NCI-H82 (cell line): ENCODE data around the gene ESYT2.
"Not testable (repeated sequence)": the region's sequence is repeated elsewhere in the genome, so short reads cannot be mapped to it uniquely, and the experiment has no call there.

Experiments
- DNase-seq: peaks from one replicate; lab custom pipeline; 2025; lab: John Stamatoyannopoulos, UW

Gene ESYT2

GRCh38 chr7:158856883-158857668 is 27.8 kb upstream of the ESYT2 start:
- DNase-seq: peak; percentile 40

- no peak for DNase-seq
These were observed 25.4 kb upstream of the ESYT2 start for GRCh38 chr7:158854681-158855081.

DNA sequence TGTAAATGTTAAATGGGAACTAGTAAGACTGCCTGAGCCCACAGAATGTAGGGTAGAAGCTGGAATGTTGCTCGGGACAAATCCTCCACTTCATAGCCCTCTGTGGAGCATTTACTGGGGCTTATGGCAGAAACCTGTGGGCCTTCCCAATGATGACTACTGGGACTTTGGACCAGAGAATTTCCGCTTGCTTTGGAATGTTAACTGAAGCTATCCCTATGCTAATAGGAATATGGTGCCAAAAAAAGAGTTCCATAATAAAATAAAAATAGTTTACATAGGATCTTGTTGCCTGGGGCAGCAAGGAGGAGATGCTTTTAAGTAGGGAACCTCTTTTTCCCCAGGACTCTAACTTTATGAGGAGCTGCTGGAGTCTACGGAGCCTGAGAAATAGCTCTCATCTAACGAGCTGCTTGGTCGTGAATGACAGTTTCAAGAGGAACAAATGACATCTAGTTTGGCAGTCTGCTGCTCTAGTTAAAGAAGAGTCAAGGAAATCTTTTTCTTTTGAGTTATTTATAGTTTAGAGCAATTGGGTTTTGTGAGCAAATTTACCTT is 21.3 kb upstream of the ESYT2 start:
- no peak for DNase-seq

DNA sequence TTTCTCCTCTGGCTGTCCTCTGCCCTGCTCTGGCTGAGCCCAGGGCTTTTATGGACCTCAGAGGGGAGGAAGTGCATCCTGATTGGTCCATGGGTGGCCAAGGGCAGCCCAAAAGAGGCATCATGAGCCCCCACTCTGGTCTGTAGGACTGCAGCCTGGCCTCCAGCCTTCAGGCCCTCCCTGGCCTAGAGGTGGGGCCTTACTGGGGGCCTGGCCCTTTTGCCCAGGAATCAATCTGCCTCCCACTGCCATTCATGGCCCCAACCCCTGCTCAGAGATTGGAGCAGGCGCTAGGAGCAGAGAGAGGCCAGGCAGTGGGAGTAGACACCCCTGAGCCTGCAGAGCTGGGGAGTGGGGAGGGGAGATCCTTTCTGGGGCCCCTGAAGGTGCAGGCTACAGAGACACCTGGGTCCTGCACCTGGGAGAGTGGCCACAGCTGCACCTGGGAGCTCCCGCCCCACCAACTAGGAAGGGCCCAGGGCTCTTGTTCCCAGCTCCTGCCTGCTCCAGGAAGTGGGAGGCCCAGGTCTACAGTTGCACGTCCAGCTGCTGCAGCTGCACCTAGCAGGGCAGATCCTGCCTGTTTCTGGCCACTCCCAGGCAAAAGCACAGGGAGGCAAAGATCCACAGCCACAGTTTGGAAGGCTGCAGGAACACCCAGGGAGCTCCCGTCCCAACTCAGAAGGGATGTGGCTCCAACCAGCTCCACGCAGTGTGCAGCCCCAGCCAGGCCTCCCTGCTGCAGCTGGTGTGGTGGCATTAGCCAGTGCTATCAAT is 20.6 kb upstream of the ESYT2 start:
- no peak for DNase-seq

DNA sequence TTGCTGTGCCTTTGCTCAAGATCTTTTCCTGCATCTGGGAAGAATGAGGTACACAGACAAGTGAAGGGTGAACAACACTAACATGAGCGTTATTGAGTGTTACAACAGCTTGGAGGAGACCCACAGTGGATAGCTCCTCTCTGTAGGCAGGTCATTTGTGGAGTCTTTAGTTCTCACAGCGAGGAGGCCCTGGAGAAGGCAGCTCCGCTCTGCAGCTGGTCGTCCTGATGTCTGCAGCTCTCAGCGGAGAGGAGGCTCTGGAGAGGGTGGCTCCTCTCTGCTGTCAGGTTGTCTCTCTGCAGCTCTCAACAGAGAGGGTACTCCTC is 20.1 kb upstream of the ESYT2 start:
- no peak for DNase-seq

- no peak for DNase-seq
These were observed 18.1 kb upstream of the ESYT2 start for GRCh38 chr7:158847451-158847866.

DNA sequence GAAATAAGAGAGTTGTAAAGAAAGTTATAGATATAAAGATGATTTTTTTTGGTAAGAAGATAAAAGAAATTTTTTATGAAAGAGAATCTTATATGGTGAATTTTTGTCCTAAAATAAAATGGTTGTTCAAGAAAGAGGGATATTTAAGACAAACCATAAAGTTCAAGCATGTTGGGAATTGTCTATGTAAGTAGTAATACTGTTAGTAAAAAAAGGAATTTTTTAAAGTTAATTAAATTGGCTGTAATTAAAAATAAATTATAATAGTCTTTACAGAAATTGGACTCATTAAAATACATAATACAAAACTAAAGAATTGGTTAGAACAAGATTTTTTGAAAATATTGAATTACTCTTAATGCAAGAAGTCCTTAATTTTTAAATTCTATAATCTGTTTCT is 17.0 kb upstream of the ESYT2 start:
- no peak for DNase-seq

DNA sequence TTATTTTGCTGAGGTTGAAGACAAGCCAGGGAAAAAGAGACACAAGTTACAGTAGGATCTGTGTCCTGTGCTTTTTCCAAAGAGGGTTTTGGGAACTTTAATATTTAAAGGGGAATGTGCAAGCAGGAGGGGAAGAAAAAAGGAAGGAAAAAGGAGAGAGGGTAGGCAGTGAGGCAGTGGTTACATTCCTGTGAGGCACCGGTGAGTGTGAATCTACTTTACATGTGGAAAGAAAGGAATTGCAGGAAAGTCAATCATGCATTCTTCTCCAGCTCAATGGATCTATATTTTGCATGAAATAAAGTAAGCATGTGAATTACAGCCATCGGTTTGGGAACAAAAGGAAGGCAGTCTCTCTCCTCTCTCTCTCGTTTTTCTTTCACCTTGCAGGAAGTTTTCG is 14.5 kb upstream of the ESYT2 start:
- no peak for DNase-seq

GRCh38 chr7:158842486-158842885 is 13.2 kb upstream of the ESYT2 start:
- no peak for DNase-seq

DNA sequence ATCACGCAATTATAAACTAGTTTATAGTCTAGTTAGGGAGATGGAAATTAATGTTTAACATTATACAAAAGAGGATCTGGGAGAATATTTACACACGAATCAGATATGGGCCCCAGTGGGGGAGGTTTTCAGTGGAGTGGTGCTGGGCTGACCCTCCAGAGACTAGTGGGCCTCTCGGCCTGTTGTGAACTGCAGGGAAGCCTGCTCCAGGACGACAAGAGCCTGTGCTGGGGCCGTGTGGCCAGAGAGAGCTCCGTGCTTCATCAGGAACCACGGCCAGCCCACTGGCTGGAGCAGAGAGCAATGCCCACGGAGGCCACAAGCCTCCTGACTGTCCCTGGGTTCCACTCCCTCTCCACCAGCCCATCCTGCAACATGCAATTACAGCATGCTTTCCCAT is 11.3 kb upstream of the ESYT2 start:
- no peak for DNase-seq

DNA sequence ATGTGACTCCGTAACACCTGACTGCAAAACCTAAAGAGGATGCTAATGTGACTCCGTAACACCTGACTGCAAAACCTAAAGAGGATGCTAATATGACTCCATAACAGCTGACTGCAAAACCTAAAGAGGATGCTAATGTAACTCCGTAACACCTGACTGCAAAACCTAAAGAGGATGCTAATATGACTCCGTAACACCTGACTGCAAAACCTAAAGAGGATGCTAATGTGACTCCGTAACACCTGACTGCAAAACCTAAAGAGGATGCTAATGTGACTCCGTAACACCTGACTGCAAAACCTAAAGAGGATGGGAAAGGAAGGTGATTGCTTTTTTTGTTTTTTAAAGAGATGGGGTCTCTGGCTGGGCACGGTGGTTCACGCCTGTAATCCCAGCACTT is 9.9 kb upstream of the ESYT2 start:
- DNase-seq: not testable (repeated sequence)

- no peak for DNase-seq
These were observed 8.7 kb upstream of the ESYT2 start for GRCh38 chr7:158837790-158838637.

DNA sequence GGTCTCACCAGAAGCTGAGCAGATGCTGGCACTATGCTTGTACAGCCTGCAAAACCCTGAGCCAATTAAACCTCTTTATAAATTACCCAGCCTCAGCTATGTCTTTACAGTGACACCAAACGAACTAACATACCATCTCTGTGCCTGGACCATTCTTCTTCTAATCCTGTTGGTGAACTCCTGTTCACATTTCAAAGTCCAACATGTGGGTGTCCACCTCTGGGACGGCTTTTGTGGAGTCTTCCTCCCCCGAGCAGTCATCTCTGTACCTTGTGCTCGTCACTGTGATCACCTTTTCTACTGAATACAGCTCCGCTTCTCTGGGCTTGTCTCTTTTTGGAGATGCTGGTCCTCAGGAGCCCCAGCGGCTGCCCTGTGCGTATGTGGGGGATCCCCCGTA is 7.4 kb upstream of the ESYT2 start:
- DNase-seq: no peak

- DNase-seq: no peak
These were observed 5.8 kb upstream of the ESYT2 start for GRCh38 chr7:158834878-158835784.

- DNase-seq: no peak
These were observed 3.7 kb upstream of the ESYT2 start for GRCh38 chr7:158832994-158833393.

GRCh38 chr7:158831738-158832091 is 2.4 kb upstream of the ESYT2 start:
- DNase-seq: no peak

DNA sequence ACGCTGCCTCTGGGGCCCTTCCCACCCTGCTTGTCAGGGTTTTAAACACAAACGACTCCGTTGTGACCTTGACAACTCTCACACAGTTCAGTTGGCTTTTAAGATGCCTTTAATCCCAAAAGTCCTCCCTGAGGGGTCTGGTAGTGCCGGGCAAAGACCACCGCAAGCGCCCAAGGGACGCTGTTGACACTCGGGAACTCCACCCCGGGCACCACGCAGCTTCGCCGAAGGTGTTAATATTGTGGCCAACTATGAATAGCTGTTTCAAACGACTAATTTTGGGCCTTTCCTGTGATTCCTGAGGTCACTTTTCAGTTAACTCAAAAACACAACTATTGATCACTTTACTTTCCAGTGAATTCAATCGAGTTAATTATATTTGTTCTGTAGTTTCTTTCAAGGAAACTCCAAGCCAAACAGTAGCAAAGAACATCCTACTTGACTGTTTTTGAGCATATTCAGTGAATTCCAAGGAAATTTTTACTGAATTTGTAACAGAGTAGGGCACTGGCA is 958 bp upstream of the ESYT2 start:
- DNase-seq: no peak

DNA sequence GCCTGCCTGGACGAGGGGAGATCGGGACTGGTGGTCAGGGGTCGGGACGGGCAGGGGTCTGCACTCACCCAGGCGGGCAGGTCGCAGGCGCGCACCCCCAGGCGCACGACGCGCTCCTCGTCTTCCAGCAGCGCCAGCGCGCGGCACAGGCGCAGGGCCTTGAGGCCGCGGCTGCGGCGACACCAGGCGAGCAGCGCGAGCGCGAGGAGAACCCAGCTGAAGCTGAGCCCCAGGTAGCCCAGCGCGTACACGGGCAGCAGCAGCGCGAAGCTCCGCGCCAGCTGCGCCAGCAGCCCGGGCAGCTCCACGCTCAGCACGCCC is 328 bp downstream of the ESYT2 start:
- DNase-seq: peak; percentile 78

- peak; percentile 55 for DNase-seq
These were observed 932 bp downstream of the ESYT2 start for GRCh38 chr7:158828133-158829020.

GRCh38 chr7:158827411-158828132 is 1.7 kb downstream of the ESYT2 start:
- DNase-seq: no peak
